Measurements from ENCODE around the gene BORCS6. TPM values are rescaled to one million over a fixed set of nuclear protein-coding genes. Genes with fewer than 3 reads are reported as not detected.

The BORCS6 gene
- total and polyA plus RNA-seq, 9 of the 15 experiments (the other 6 are each of a cell fraction or from before 2014, with no cell fraction given): 0.01 to 7.4 (median 2.3) TPM

- Histone ChIP-seq H3K27me3 (ENCODE audit: control insufficient read depth in 2 of 2, insufficient read depth in 2 of 2, low read length in 2 of 2) (no peaks in the 10 kb centered on the region), H3K4me1 (replicated peaks in 1 of 2; ENCODE audit: control insufficient read depth in 2 of 2, insufficient read depth in 2 of 2, low read length in 2 of 2) (peaks cover 5 to 6% of the 10 kb centered on the region in 2 experiments; a peak in 3 of 5 replicates), H3K79me2 (ENCODE audit: control insufficient read depth, insufficient read depth, low read length) (no peaks in the 10 kb centered on the region), H2AFZ (ENCODE audit: low read depth, low read length) (no peak overlapping the region), H4K20me1 (replicated peaks; ENCODE audit: control insufficient read depth, insufficient read depth, low read length) (no peaks in the 10 kb centered on the region), H3K9me3 (replicated peaks; ENCODE audit: control insufficient read depth, insufficient read depth, low read depth, low read length) (no peaks in the 10 kb centered on the region), H3K9me1 (ENCODE audit: control insufficient read depth, insufficient read depth, low read length) (no peaks in the 10 kb centered on the region), H3K36me3 (ENCODE audit: control insufficient read depth, insufficient read depth, low read length) (peaks cover 90% of the 10 kb centered on the region; the same call in 2 of the 3 replicates), H3K9ac (ENCODE audit: insufficient read depth in 1 of 2, low read depth in 2 of 2, low read length in 2 of 2) (no peak overlapping the region), H3K27ac (ENCODE audit: extremely low read depth, low read depth, low read length) (no peak overlapping the region), H3K4me2 (ENCODE audit: insufficient read depth, low read length) (no peak overlapping the region), H3K4me3 (no peak overlapping the region)
- TF ChIP-seq HINFP (tag; conservative IDR thresholded peaks at IDR 0.05; ENCODE audit: low read depth): no peak
- TF ChIP-seq, protein P1, sequence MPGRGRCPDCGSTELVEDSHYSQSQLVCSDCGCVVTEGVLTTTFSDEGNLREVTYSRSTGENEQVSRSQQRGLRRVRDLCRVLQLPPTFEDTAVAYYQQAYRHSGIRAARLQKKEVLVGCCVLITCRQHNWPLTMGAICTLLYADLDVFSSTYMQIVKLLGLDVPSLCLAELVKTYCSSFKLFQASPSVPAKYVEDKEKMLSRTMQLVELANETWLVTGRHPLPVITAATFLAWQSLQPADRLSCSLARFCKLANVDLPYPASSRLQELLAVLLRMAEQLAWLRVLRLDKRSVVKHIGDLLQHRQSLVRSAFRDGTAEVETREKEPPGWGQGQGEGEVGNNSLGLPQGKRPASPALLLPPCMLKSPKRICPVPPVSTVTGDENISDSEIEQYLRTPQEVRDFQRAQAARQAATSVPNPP (IDR thresholded peaks at IDR 0.05; ENCODE audit: borderline replicate concordance, insufficient read depth, insufficient read length): no peak
- in situ Hi-C loops (cut with MboI) (no loop called here), intact Hi-C loops (cut with micrococcal nuclease) (no loop called here)
- no TSS peak for BruUV-seq (replicated peaks)
- CTCF ChIA-PET (ENCODE audit: low intra/inter-chr PET ratio): no interaction called here
- 97% methylated on average over 7 of the region's 7 CpGs for whole genome bisulfite sequencing (ENCODE audit: insufficient coverage, low coverage, missing lambda C conversion rate)
- ATAC-seq: no peak
- POLR2A ChIA-PET: interaction anchor here (1.2 to 1.9 kb wide), 3 partner anchors 9 to 25 kb away, joined by 3 to 10 read pairs (median 7); partner anchors contain the start of gene AURKB
- DNase-seq (ENCODE audit: extremely low read depth in 1 of 4, low spot score in 3 of 4): no peak
- no peak for FAIRE-seq
Measured at GRCh38 chr17:8235676-8236075, 45.7 kb upstream of the BORCS6 start.
